Measurements from ENCODE around the gene IRF1. TPM values are rescaled to one million over a fixed set of nuclear protein-coding genes. Genes with fewer than 3 reads are reported as not detected.
A peak's percentile ranks its signal among the peaks of the same experiment; 100 is the strongest.

Gene IRF1
- total and polyA plus RNA-seq, 2 of the 8 experiments (the other 6 are each of a cell fraction or from before 2014, with no cell fraction given) = 4.0 to 8.5 TPM

DNA sequence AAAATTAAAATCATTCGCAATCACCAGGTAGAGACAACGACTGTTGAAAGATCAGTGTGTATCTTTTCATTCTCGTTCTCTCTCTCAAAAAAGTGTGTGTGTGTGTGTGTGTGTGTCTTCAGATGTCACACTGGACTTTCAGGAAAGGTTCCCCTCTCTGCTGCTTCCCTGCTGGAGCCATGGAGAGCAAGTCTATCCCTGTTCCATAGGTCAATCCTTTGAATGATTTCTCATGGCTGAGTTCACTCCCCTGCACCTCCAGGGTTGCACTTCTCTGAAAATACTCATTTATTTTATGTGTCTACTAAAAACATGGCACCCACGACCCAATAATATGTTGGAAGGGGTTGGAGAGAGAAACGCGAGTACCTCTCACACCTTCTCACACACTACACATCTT is 28.2 kb downstream of the IRF1 start:
- no peak overlapping the region for H4K5ac ChIP-seq (ENCODE audit: insufficient read length, low read depth, low read length)
- no peak overlapping the region for H2AK5ac ChIP-seq (ENCODE audit: low read depth, low read length)
- no peak overlapping the region for H4K91ac ChIP-seq (replicated peaks; ENCODE audit: insufficient read length, low read length)
- no peaks in the 10 kb centered on the region for H3K79me2 ChIP-seq (ENCODE audit: control insufficient read depth in 1 of 2, insufficient read depth in 2 of 2, low read length in 2 of 2)
- CTCF ChIA-PET (ENCODE audit: partially characterized antibody) = interaction anchor here (1.0 to 6.1 kb wide), 4 partner anchors 9 to 25 kb away, joined by 3 to 56 read pairs (median 8); no protein-coding TSS in a partner anchor
- no peak overlapping the region for H2AFZ ChIP-seq (ENCODE audit: low read length)
- no peak overlapping the region for H2BK20ac ChIP-seq (ENCODE audit: low read length)
- H3K56ac ChIP-seq (replicated peaks; ENCODE audit: insufficient read length, low read depth, low read length) = no peak overlapping the region
- H3K4me3 ChIP-seq (ENCODE audit: extremely low read depth in 1 of 4, insufficient read depth in 2 of 4, low read depth in 3 of 4, low read length in 4 of 4) = no peak overlapping the region
- no peak overlapping the region for H3K18ac ChIP-seq (ENCODE audit: extremely low read depth, low read length)
- no peak overlapping the region for H3K14ac ChIP-seq (ENCODE audit: insufficient read length)
- DNase-seq (ENCODE audit: low read depth in 1 of 2, low spot score in 2 of 2) (no peak), FAIRE-seq (no peak)
- no peaks in the 10 kb centered on the region for H3K36me3 ChIP-seq (ENCODE audit: control insufficient read depth in 2 of 4, insufficient read depth in 4 of 4, low read length in 3 of 4)
- no peak overlapping the region for H3K4me2 ChIP-seq (ENCODE audit: insufficient read depth in 1 of 2, low read depth in 2 of 2, low read length in 2 of 2)
- no peaks in the 10 kb centered on the region for H3K27me3 ChIP-seq (replicated peaks in 1 of 4; ENCODE audit: control insufficient read depth in 3 of 4, extremely low read depth in 1 of 4, insufficient read depth in 3 of 4, low read length in 3 of 4)
- H3K9ac ChIP-seq (replicated peaks in 1 of 4; ENCODE audit: extremely low read depth in 1 of 4, low read depth in 3 of 4, low read length in 3 of 4) = no peak overlapping the region
- POLR2A ChIA-PET (ENCODE audit: partially characterized antibody) = interaction anchor here (1.1 to 1.4 kb wide), 3 partner anchors 10 to 285 kb away, joined by 3 to 5 read pairs (median 4); partner anchors contain the start of genes CCNI2 and IRF1
- H2BK15ac ChIP-seq (ENCODE audit: low read length) = 0 out of 2 replicates have a peak overlapping the region, but pooled peaks have one; percentile 9
- H4K20me1 ChIP-seq (replicated peaks in 1 of 2; ENCODE audit: control insufficient read depth in 1 of 2, insufficient read depth in 2 of 2, low read length in 2 of 2) = no peaks in the 10 kb centered on the region
- no peaks in the 10 kb centered on the region for H3K79me1 ChIP-seq (ENCODE audit: low read depth, low read length)
- 0 out of 2 replicates have a peak overlapping the region, but pooled peaks have one; percentile 28 for H2BK12ac ChIP-seq (ENCODE audit: low read depth, low read length)
- no peak overlapping the region for H4K8ac ChIP-seq (ENCODE audit: extremely low read depth, insufficient read depth, low read length)
- H3K4me1 ChIP-seq (replicated peaks in 1 of 4; ENCODE audit: control insufficient read depth in 3 of 4, insufficient read depth in 4 of 4, low read length in 3 of 4) = peaks cover 6 to 20% (median 11%) of the 10 kb centered on the region in 4 experiments
- WGBS, 2 experiments (ENCODE audit: extremely low coverage in 1 of 2, insufficient coverage in 1 of 2, insufficient read length in 1 of 2, insufficient replicate concordance in 2 of 2, low coverage in 1 of 2, low lambda C conversion rate in 2 of 2, missing lambda C conversion rate in 1 of 2) = 79% methylated on average over 6 of the region's 6 CpGs; no CpG with 5 or more reads in 1 of the 2 experiments
- H3K23me2 ChIP-seq (ENCODE audit: low read depth, low read length) = no peaks in the 10 kb centered on the region
- no peak overlapping the region for H3K27ac ChIP-seq (ENCODE audit: low read depth, low read length)
- no peak overlapping the region for H3K23ac ChIP-seq (ENCODE audit: insufficient read length)
- no peaks in the 10 kb centered on the region for H3K9me3 ChIP-seq (ENCODE audit: insufficient read depth in 2 of 2, low read depth in 1 of 2, low read length in 1 of 2)
- H3K4ac ChIP-seq (replicated peaks; ENCODE audit: insufficient read length, low read depth, low read length) = no peak overlapping the region
- no peak overlapping the region for H2BK5ac ChIP-seq (ENCODE audit: low read depth, low read length)
- H2BK120ac ChIP-seq (replicated peaks; ENCODE audit: low read depth, low read length) = no peak overlapping the region
- TF ChIP-seq SP1 (IDR thresholded peaks at IDR 0.05; ENCODE audit: low read depth, low read length) (no peak), SRF (IDR thresholded peaks at IDR 0.05; ENCODE audit: low read depth, low read length) (no peak), CHD2 (IDR thresholded peaks at IDR 0.05; ENCODE audit: low read length) (no peak), E2F6 (IDR thresholded peaks at IDR 0.05) (no peak), NANOG (IDR thresholded peaks at IDR 0.05; ENCODE audit: insufficient read depth, low read depth, low read length, poor library complexity, severe bottlenecking) (no peak), KDM1A (IDR thresholded peaks at IDR 0.05; ENCODE audit: borderline replicate concordance, low read length) (no peak), SIX5 (IDR thresholded peaks at IDR 0.05; ENCODE audit: low read depth, low read length) (no peak), SAP30 (IDR thresholded peaks at IDR 0.05; ENCODE audit: insufficient read depth, insufficient replicate concordance, low read length) (no peak), CTBP2 (IDR thresholded peaks at IDR 0.05; ENCODE audit: borderline replicate concordance, insufficient read depth, insufficient read length, low read length) (no peak), USF2 (IDR thresholded peaks at IDR 0.05; ENCODE audit: low read length) (no peak)
- TF ChIP-seq, protein P1, sequence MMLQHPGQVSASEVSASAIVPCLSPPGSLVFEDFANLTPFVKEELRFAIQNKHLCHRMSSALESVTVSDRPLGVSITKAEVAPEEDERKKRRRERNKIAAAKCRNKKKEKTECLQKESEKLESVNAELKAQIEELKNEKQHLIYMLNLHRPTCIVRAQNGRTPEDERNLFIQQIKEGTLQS (IDR thresholded peaks at IDR 0.05; ENCODE audit: insufficient read depth, low read depth, low read length) = no peak

Data from H1 (cell line).